Keratinocyte (primary cell): Measurements from ENCODE around the gene ZNF653. TPM values are rescaled to one million over a fixed set of nuclear protein-coding genes. Genes with fewer than 3 reads are reported as not detected.

ENCODE experiments used
- DNase-seq: peaks from one replicate; pipeline ENCODE4 v3.0.0-alpha.2; 2011; ENCODE audit warnings: low read depth, missing footprints, low spot score
- FAIRE-seq: peaks from 2 replicates; lab custom pipeline; 2011; peaks lifted over from hg19 to GRCh38; lab: Jason Lieb, UNC
- H2AFZ ChIP-seq: 2 replicates; pipeline ENCODE4 v1.6.0; 2012; ENCODE audit warnings: low read length, control low read depth, inconsistent platforms; ENCODE audit not compliant: control insufficient read depth
- H3K27ac ChIP-seq: 2 replicates; pipeline ENCODE4 v1.5.1; 2011; ENCODE audit warnings: low read length; ENCODE audit not compliant: control insufficient read depth, insufficient read depth
- H3K27me3 ChIP-seq: 3 replicates; pipeline ENCODE4 v1.6.0; 2011; ENCODE audit warnings: low read length; ENCODE audit not compliant: control insufficient read depth, insufficient read depth; ENCODE audit errors: extremely low read depth
- H3K36me3 ChIP-seq, 2 experiments: 2 replicates in 1 of 2; 3 replicates in 1 of 2; pipeline ENCODE4 v1.5.1; 2011; ENCODE audit warnings: low read length in 2 of 2, mild to moderate bottlenecking in 1 of 2; ENCODE audit not compliant: control insufficient read depth in 2 of 2, insufficient read depth in 2 of 2; ENCODE audit errors: extremely low read depth in 1 of 2
- H3K4me1 ChIP-seq: 3 replicates; pipeline ENCODE4 v1.5.1; 2011; ENCODE audit warnings: low read length; ENCODE audit not compliant: control insufficient read depth, insufficient read depth; ENCODE audit errors: extremely low read depth
- H3K4me2 ChIP-seq: 3 replicates; pipeline ENCODE4 v1.6.0; 2011; ENCODE audit warnings: low read depth, low read length; ENCODE audit not compliant: control insufficient read depth, insufficient read depth; ENCODE audit errors: extremely low read depth
- H3K4me3 ChIP-seq, 3 experiments: fragments of 200-600 bp in 1 of 3; sonication (generic) in 1 of 3; 2 replicates in 2 of 3; 3 replicates in 1 of 3; pipeline ENCODE4 v1.5.1; 2011 to 2016; ENCODE audit warnings: low read length in 3 of 3, mild to moderate bottlenecking in 3 of 3, control low read depth in 2 of 3, inconsistent platforms in 1 of 3, low read depth in 1 of 3, mixed read lengths in 1 of 3, mixed run types in 1 of 3, moderate library complexity in 1 of 3; ENCODE audit not compliant: control insufficient read depth in 2 of 3, insufficient read depth in 2 of 3; ENCODE audit errors: extremely low read depth in 1 of 3
- H3K79me2 ChIP-seq: 2 replicates; pipeline ENCODE4 v1.6.0; 2012; ENCODE audit warnings: low read length; ENCODE audit not compliant: control insufficient read depth, insufficient read depth
- H3K9ac ChIP-seq: 3 replicates; pipeline ENCODE4 v1.6.0; 2011; ENCODE audit warnings: low read length; ENCODE audit not compliant: control insufficient read depth, insufficient read depth; ENCODE audit errors: extremely low read depth
- H3K9me1 ChIP-seq: 3 replicates; pipeline ENCODE4 v1.6.0; 2011; ENCODE audit warnings: low read length; ENCODE audit not compliant: control insufficient read depth, insufficient read depth; ENCODE audit errors: extremely low read depth
- H3K9me3 ChIP-seq: 2 replicates; pipeline ENCODE4 v1.5.1; 2012; ENCODE audit warnings: low read depth, low read length; ENCODE audit not compliant: control insufficient read depth
- H4K20me1 ChIP-seq: 3 replicates; pipeline ENCODE4 v1.6.0; 2011; ENCODE audit warnings: low read length; ENCODE audit not compliant: control insufficient read depth, insufficient read depth; ENCODE audit errors: extremely low read depth
- EZH2 ChIP-seq: IDR thresholded peaks from one replicate; pipeline ENCODE4 v1.6.1; 2012; ENCODE audit warnings: inconsistent platforms, mild to moderate bottlenecking, low read length, moderate library complexity
- dilution Hi-C: fragments of 300-500 bp; cut with MboI; formaldehyde crosslinking; loops from one replicate; pipeline ENCODE4 v1.7.0; 2020; ENCODE audit warnings: low sequenced_read_pairs; ENCODE audit not compliant: extremely low pct_ligation_motif_present
- polyA plus RNA-seq, 5 experiments: library from polyadenylated mRNA; depleted of rRNA in 3 of 5; stranded (reverse) in 3 of 5; stranded (forward) in 1 of 5; unstranded in 1 of 5; fragments of >200 nt; gene quantifications; 1 replicate in 1 of 5; 2 replicates in 3 of 5; 3 replicates in 1 of 5; pipeline versions ENCODE4 v1.2.1 to v1.2.3, GENCODE V29; 2011 to 2012; ENCODE audit warnings: missing spikeins in 2 of 5, low read depth in 1 of 5, low replicate concordance in 1 of 5
- TF ChIP-seq, protein P1 (sequence below), 3 experiments: IDR thresholded peaks in 1 of 3; conservative IDR thresholded peaks in 1 of 3; optimal IDR thresholded peaks in 1 of 3; 2 replicates in 2 of 3; 3 replicates in 1 of 3; pipeline versions ENCODE3 to v1.5.1; 2011; ENCODE audit warnings: low read length in 3 of 3, mild to moderate bottlenecking in 3 of 3, moderate library complexity in 2 of 3, control low read depth in 1 of 3, inconsistent platforms in 1 of 3; ENCODE audit not compliant: insufficient read depth in 2 of 3; ENCODE audit errors: extremely low read depth in 1 of 3

ZNF653 gene
- polyA plus RNA-seq, 1 donor (not counting 4 experiments of a cell fraction or from before 2014, with no cell fraction given) = 3.8 TPM

DNA sequence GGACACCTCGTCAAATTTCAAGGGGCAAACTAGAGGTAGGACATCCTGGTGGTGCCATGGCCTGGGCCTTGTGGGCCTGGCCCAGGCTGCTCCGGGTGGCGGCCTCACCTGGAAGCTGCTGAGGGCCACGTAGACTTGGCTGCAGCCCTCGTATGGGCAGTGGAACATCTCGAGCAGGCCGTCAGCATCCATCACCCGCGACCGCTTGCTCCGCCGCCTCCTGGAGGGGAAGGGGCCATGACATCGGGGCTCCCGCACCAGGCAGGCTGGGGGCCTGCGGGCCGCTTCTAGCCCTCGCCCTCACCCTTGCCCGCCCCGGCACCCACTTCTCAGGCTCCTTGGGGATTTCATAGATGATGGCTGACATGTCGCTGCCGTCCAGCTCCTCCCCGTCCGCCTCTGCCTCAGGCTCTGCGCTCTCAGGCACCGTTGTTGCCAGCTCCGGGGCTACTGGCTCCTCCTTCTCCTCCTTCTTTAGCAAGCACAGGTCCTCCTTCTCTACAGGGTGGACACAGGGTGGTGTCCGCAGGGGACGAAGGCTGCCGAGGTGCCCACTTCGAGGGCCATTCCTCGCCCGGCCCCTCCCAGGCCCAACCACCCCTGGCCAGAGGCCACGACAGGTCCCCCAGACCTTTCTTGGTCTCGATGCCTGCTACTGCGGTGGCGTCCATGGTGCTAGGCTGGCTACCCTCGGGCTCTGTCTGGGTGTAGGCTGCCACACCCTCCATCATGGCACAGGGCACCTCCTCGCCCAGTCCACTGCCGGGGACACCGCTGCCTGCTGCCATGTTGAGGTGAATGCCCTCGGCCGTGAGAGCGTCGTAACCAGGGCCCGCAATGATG, 18.8 kb downstream of the ZNF653 start:
- Histone ChIP-seq H3K4me3 (no peak overlapping the region), H3K27me3 (peaks cover 6% of the 10 kb centered on the region), H3K4me1 (peaks cover 2% of the 10 kb centered on the region), H3K9me1 (no peaks in the 10 kb centered on the region), H3K36me3 (peaks cover 3 to 5% of the 10 kb centered on the region in 2 experiments), H3K9me3 (no peaks in the 10 kb centered on the region), H3K27ac (no peak overlapping the region), H2AFZ (no peak overlapping the region), H3K9ac (no peak overlapping the region), H4K20me1 (no peaks in the 10 kb centered on the region), H3K79me2 (no peaks in the 10 kb centered on the region), H3K4me2 (no peak overlapping the region)
- no peak for TF ChIP-seq EZH2
- TF ChIP-seq, protein P1, sequence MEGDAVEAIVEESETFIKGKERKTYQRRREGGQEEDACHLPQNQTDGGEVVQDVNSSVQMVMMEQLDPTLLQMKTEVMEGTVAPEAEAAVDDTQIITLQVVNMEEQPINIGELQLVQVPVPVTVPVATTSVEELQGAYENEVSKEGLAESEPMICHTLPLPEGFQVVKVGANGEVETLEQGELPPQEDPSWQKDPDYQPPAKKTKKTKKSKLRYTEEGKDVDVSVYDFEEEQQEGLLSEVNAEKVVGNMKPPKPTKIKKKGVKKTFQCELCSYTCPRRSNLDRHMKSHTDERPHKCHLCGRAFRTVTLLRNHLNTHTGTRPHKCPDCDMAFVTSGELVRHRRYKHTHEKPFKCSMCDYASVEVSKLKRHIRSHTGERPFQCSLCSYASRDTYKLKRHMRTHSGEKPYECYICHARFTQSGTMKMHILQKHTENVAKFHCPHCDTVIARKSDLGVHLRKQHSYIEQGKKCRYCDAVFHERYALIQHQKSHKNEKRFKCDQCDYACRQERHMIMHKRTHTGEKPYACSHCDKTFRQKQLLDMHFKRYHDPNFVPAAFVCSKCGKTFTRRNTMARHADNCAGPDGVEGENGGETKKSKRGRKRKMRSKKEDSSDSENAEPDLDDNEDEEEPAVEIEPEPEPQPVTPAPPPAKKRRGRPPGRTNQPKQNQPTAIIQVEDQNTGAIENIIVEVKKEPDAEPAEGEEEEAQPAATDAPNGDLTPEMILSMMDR (optimal IDR thresholded peaks at IDR 0.05 in 1 of 3, IDR thresholded peaks at IDR 0.05 in 1 of 3, conservative IDR thresholded peaks at IDR 0.05 in 1 of 3; ENCODE audit: extremely low read depth in 1 of 3, insufficient read depth in 2 of 3, low read length in 3 of 3) = no peak
- FAIRE-seq (no peak), DNase-seq (no peak)
- dilution Hi-C loops = no loop called here

DNA sequence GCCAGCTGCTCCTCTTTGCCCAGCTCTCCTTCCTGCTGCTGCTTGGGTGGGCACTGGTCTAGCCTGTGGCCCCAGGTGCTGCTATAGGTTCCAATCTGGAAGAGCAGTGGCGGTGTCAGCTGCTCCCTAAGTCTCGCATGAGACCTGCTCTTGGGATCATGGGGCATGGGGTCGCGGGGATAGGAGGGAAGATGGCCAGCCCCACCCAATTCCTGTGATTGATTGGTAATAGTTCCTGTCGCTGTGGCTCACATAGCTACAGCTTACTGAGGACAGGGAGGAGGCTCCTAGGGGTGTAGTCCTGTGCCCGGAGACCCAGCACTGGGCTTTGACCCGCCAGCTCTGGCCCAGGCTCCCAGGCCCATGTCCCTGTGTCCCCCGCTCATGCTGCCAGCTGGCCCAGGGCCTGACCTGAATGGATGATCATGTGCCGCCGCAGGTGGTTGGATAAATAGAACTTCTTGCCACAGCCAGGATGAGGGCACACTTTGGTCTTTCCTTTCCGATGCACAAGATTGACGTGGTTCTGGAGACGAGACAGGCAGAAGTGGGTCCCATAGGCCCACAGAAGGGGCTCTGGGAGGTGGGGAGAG, 20.3 kb downstream of the ZNF653 start:
- peaks cover 20% of the 10 kb centered on the region for H3K27me3 ChIP-seq
- dilution Hi-C loops = no loop called here
- no peak for FAIRE-seq
- H3K4me3 ChIP-seq = no peak overlapping the region
- peaks cover 2% of the 10 kb centered on the region for H3K4me1 ChIP-seq
- no peak for DNase-seq
- no peak overlapping the region for H3K4me2 ChIP-seq
- peaks cover 1 to 5% of the 10 kb centered on the region in 2 experiments for H3K36me3 ChIP-seq
- H4K20me1 ChIP-seq = no peaks in the 10 kb centered on the region
- H3K9me1 ChIP-seq = no peaks in the 10 kb centered on the region
- H2AFZ ChIP-seq = no peak overlapping the region
- H3K79me2 ChIP-seq = no peaks in the 10 kb centered on the region
- no peaks in the 10 kb centered on the region for H3K9me3 ChIP-seq
- TF ChIP-seq, protein P1 (optimal IDR thresholded peaks at IDR 0.05 in 1 of 3, IDR thresholded peaks at IDR 0.05 in 1 of 3, conservative IDR thresholded peaks at IDR 0.05 in 1 of 3; ENCODE audit: extremely low read depth in 1 of 3, insufficient read depth in 2 of 3, low read length in 3 of 3) = no peak
- no peak for TF ChIP-seq EZH2
- no peak overlapping the region for H3K9ac ChIP-seq
- no peak overlapping the region for H3K27ac ChIP-seq
